AG09319 (cell line): Measurements from ENCODE around the gene TMTC1.

Source experiments
- DNase-seq: peaks from one replicate; pipeline ENCODE4 v3.0.0-alpha.2; 2010; ENCODE audit warnings: low read depth; ENCODE audit errors: extremely low read depth
- TF ChIP-seq, protein P1 (sequence below): IDR thresholded peaks from 2 replicates; pipeline ENCODE4 v1.5.1; 2011; ENCODE audit warnings: low read depth, mild to moderate bottlenecking, inconsistent platforms, low read length, moderate library complexity

The TMTC1 gene

DNA sequence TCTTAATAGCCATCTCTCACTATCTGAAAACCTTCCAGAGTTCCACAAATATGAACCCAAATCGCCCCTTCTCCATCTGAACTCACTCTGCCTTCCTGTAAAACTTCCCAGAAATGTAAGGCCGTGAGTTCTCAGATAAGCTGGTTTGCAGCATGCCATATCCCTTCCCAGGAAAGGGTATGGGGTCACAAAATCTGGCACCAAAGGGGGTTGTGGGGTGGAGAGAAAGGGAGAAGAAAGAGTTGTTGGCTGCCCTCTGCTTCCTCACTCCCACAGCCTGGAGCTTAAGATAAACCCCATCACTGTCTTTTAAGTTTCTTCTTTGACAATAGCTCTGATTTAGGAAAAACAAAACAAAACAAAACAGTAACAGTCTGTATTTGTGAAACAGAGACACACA lies 10.7 kb downstream of the TMTC1 start:
- TF ChIP-seq, protein P1, sequence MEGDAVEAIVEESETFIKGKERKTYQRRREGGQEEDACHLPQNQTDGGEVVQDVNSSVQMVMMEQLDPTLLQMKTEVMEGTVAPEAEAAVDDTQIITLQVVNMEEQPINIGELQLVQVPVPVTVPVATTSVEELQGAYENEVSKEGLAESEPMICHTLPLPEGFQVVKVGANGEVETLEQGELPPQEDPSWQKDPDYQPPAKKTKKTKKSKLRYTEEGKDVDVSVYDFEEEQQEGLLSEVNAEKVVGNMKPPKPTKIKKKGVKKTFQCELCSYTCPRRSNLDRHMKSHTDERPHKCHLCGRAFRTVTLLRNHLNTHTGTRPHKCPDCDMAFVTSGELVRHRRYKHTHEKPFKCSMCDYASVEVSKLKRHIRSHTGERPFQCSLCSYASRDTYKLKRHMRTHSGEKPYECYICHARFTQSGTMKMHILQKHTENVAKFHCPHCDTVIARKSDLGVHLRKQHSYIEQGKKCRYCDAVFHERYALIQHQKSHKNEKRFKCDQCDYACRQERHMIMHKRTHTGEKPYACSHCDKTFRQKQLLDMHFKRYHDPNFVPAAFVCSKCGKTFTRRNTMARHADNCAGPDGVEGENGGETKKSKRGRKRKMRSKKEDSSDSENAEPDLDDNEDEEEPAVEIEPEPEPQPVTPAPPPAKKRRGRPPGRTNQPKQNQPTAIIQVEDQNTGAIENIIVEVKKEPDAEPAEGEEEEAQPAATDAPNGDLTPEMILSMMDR, result no peak
- no peak for DNase-seq

DNA sequence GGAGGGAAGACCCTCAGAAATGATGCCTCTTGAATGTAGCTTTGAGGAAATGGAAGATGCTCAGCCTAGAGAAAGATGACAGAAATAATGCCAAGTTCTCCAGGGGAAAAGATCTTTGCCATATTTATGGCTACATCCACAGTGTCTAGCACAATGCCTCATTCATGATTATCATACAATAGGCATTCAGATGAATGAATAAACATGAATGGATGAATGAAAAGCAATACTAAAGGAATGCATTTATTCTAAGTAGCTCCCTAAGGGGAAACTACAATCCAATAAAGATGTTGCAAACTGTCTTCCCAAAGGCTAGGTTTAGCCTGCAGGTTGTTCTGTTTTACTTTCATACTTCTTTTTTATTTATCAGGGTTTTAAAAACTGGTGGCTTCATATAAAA lies 12.0 kb downstream of the TMTC1 start:
- TF ChIP-seq, protein P1, result no peak
- DNase-seq, result no peak

DNA sequence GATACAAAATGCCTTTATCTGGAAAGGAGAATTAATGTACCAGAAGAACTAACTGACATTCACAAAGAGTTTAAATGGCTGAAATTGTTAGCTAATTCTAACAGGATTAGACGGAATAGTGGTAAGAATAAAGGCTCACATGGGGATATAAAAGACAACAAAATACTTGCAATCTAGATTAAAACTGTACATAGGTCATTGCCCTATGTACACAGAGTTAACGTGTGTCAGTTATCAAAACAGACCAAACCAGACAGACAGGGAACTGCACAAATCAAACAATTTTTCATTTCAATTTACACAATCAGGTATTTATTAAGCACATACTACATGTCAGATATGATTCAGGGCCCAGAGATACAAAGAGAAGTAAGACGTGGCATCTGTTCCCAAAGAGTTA lies 12.6 kb downstream of the TMTC1 start:
- TF ChIP-seq, protein P1, result no peak
- no peak for DNase-seq

DNA sequence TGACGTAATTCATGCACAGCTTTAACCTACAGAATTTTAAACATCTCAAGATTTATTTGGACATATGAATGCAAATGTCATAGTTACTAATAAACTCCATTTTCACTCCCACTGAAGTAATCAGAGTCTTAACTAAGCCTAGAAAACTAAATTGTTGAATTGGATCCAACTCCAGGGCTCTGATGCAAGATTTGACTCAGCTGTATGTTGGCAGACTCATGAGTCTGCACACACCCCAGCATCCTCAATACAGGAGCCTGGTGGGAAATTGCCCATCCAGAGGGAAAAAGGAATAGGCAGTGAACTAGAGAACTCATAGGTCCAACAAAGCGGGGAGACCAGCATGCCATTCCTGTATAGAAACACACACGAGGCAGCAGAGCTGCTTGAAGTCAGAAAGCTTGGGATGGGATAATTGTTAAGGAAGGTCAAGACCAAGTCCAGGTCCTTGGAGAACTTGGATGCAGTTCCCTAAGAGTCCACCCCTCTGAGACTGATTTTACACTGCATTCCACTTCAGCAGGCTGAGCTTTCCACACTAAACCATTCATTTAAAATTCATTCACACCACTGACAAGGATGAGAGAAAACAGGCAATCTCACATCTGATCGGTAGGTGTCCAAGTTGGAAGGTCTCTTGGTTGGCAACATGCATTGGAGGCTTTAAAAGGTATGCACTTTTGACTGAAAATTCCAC lies 14.4 kb downstream of the TMTC1 start:
- TF ChIP-seq, protein P1, result no peak
- peak; percentile 57 for DNase-seq

DNA sequence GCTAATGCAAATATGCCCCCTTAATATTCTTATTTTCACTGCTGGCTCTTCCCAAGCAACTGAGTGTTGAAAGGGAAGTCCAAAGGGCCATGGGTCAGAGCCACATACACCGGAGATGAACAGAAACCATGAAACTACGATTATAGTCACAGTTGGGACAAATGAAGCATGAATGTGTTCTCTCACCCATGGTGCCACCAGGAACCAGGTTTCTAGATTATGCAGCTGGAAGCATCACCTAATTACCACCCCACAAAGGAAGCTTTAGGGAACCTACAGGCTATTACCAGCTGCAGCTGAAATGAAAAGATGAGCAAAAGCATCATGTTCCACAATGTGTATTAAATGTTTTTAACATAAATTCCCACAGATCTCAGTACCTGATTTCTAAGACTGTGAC lies 15.4 kb downstream of the TMTC1 start:
- TF ChIP-seq, protein P1, result no peak
- DNase-seq, result no peak

DNA sequence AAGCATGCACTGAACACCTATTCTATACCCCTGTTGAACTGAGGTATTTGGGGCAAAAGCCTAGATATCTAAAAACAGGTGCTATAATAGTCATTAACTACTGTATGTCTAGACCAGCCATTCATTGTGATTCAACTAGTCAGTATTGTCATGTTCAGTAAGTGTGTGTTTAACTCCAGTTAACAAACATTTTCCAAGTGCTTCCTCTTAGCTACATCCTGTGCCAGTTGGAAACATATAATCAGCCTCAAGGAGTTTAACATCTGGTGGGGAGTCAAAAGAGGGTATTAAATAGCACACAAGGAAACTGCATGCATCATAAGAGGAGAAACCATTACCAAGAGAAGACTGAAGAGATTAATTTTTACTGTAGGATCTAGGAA lies 20.4 kb downstream of the TMTC1 start:
- TF ChIP-seq, protein P1, result no peak
- no peak for DNase-seq

DNA sequence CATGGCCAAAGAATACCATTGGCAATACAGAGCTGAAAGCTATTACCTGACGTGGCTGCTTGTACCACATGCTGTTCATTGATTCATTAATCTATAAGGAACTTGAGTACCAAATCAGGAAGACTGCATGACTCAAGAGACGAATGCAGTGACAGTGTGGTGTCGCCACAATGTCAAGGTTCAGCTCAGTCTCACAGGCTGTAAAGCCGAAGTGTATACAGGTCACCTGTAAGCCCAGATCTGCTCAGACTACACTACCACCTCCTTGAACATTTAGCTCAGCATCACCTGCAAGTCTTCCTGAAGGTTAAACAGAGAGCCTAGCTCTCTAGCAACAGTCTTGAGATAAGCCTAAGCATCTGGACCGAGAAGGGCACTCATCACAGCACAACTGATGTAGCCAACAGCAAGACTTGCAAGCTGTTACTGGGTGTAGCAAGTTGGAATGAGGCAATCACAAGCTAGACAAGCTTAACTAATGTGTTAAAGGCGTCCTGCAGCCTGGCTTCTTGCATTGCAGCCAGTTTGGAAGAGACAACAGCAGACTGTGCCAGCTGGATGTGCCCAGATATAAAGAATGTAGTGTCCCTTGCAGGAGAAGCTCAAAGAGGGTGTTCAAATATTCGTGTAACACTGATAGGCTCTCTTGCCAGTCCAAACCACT lies 21.0 kb downstream of the TMTC1 start:
- TF ChIP-seq, protein P1, result no peak

More for the DNA sequence above, 21.0 kb downstream of the TMTC1 start:
- no peak for DNase-seq
